ENCODE results near the gene PRTN3. TPM values are rescaled to one million over a fixed set of nuclear protein-coding genes. Genes with fewer than 3 reads are reported as not detected.
"Not testable (repeated sequence)": the region's sequence is repeated elsewhere in the genome, so short reads cannot be mapped to it uniquely, and the experiment has no call there.

The PRTN3 gene
- total RNA-seq, 1 donor from 2014 or later, result not detected

- no peak for DNase-seq
These were observed 24.3 kb upstream of the PRTN3 start for GRCh38 chr19:816500-816857.

GRCh38 chr19:820212-820611 lies 20.6 kb upstream of the PRTN3 start:
- not testable (repeated sequence) for DNase-seq

GRCh38 chr19:821231-821824 lies 19.5 kb upstream of the PRTN3 start:
- no peak for DNase-seq

GRCh38 chr19:821825-822503 lies 18.8 kb upstream of the PRTN3 start, which contains the start of gene PLPPR3:
TSS of gene PLPPR3 (minus strand) at chr19:821955. CDS start at chr19:821559, 396 bp downstream.
- DNase-seq, result no peak

GRCh38 chr19:823565-824121 lies 17.2 kb upstream of the PRTN3 start:
- no peak for DNase-seq

- no peak for DNase-seq
These were observed 15.9 kb upstream of the PRTN3 start for GRCh38 chr19:824885-825284.

GRCh38 chr19:825897-826644 lies 14.7 kb upstream of the PRTN3 start:
- DNase-seq, result no peak

- DNase-seq, result no peak
These were observed 13.5 kb upstream of the PRTN3 start for GRCh38 chr19:827314-827709.

GRCh38 chr19:827710-828321 lies 13.0 kb upstream of the PRTN3 start, which contains the start of gene AZU1:
TSS of gene AZU1 (plus strand) at chr19:827837. CDS start at chr19:827847, 10 bp downstream.
- no peak for DNase-seq

- no peak for DNase-seq
These were observed 11.6 kb upstream of the PRTN3 start for GRCh38 chr19:829129-829758.

GRCh38 chr19:831407-832369 lies 9.1 kb upstream of the PRTN3 start:
- DNase-seq, result no peak

- DNase-seq, result no peak
These were observed 6.6 kb upstream of the PRTN3 start for GRCh38 chr19:834216-834615.

GRCh38 chr19:835210-835810 lies 5.5 kb upstream of the PRTN3 start:
- no peak for DNase-seq

- not testable (repeated sequence) for DNase-seq
These were observed 2.0 kb downstream of the PRTN3 start for GRCh38 chr19:842802-843179.

- no peak for DNase-seq
These were observed 2.5 kb downstream of the PRTN3 start for GRCh38 chr19:843180-843835.

- DNase-seq, result no peak
These were observed 3.2 kb downstream of the PRTN3 start for GRCh38 chr19:843836-844545.

- no peak for DNase-seq
These were observed 3.8 kb downstream of the PRTN3 start for GRCh38 chr19:844546-844971.

- DNase-seq, result no peak
These were observed 5.1 kb downstream of the PRTN3 start for GRCh38 chr19:845707-846521.
